Measurements from ENCODE around the gene NOLC1. TPM values are rescaled to one million over a fixed set of nuclear protein-coding genes. Genes with fewer than 3 reads are reported as not detected.

The NOLC1 gene
- total and polyA plus RNA-seq, 4 donors = 21.8 to 60.9 (median 36.6) TPM

DNA sequence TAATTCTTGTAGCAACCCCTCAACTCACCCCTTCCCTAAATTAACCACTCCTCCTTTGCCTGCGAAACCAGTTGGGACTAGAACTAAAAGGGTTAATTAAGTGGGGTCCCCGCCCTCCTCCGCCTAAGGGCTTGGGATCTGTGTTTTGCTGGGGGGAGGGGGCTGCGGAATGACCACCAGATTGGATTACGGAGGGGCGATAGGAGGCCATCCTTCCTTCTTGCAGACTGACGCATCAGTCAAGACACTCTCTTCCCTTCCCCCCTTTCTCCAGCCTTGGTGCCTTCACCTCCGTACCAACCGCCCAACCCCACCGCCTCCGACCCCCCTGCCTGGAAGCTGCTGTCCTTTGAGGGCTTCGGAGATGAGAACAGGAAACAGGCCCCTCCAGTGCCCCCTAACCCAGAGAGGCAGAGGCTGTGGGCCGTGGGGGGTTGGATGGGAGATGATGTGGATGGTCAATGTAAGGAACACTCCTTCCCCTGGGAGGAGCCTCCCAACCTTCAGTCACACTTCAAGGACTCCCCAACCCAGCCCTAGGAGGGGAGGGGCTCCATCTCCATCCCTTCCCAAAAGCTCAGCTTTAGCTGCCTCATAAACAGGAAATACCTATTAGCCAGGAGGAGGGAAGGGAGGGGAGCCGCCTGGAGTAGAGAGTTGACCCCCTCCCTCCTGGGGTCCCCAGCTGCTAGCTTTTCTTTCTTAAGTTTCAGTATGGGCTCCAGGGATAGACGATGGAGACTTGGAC is 31.0 kb upstream of the NOLC1 start:
- Histone ChIP-seq H3K27ac (ENCODE audit: low read depth in 1 of 2, low read length in 1 of 2) (peak overlapping the region; percentile 97 to 99), H3K27me3 (ENCODE audit: control insufficient read depth in 3 of 3, insufficient read depth in 3 of 3, low read length in 2 of 3) (no peaks in the 10 kb centered on the region), H3K4me1 (ENCODE audit: control insufficient read depth in 5 of 5, insufficient read depth in 5 of 5, low read length in 5 of 5) (peaks cover 0 to 48% (median 30%) of the 10 kb centered on the region in 5 donors), H3K4me3 (peak overlapping the region; percentile 84), H3K9ac (ENCODE audit: insufficient read depth in 1 of 2, low read length in 2 of 2) (peak overlapping the region; percentile 63 to 86), H3K36me3 (ENCODE audit: control insufficient read depth in 4 of 4, insufficient read depth in 4 of 4, low read length in 4 of 4) (no peaks in the 10 kb centered on the region), H3K9me3 (ENCODE audit: control insufficient read depth in 4 of 4, insufficient read depth in 3 of 4, low read length in 3 of 4) (no peaks in the 10 kb centered on the region)
- ATAC-seq (ENCODE audit: insufficient read depth, low FRiP score) (no peak), DNase-seq (peak; percentile 94 to 99 (median 98))
- TF ChIP-seq, protein P1, sequence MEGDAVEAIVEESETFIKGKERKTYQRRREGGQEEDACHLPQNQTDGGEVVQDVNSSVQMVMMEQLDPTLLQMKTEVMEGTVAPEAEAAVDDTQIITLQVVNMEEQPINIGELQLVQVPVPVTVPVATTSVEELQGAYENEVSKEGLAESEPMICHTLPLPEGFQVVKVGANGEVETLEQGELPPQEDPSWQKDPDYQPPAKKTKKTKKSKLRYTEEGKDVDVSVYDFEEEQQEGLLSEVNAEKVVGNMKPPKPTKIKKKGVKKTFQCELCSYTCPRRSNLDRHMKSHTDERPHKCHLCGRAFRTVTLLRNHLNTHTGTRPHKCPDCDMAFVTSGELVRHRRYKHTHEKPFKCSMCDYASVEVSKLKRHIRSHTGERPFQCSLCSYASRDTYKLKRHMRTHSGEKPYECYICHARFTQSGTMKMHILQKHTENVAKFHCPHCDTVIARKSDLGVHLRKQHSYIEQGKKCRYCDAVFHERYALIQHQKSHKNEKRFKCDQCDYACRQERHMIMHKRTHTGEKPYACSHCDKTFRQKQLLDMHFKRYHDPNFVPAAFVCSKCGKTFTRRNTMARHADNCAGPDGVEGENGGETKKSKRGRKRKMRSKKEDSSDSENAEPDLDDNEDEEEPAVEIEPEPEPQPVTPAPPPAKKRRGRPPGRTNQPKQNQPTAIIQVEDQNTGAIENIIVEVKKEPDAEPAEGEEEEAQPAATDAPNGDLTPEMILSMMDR (IDR thresholded peaks at IDR 0.05; ENCODE audit: control extremely low read depth, extremely low read depth) = no peak
- 2 to 4% methylated on average over 15 of the region's 15 CpGs for WGBS, 2 donors

DNA sequence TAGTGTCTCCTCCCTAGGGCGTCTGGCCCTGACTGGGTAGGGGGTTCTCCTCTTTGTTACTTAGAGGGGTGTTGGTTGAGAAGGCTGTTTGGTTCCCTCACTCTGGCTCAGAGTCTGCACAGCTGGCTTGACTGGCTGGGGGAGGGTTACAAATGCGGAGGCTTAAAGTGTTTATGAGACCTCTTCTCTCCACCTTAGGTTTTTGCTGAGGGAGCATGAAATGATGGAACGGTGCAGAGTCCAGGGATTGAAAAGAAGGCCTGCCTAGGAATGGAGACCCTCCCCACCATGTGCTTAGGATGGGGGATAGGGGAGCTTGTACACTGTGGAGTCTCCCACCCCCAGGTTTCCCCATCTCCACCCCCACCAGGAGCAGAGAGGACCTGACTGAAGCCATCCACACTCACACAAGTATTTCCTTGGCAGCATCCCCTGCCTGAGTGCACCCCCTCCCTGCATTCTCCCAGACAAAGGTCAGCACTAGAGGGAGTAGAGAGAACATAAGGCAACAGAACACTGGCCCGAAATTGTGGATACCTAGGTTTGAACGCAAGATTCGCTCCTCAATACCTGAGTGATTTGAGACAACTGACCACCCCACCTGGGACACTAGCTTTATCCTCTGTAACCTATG is 30.3 kb upstream of the NOLC1 start:
- no peak overlapping the region for H3K4me3 ChIP-seq
- H3K4me1 ChIP-seq (ENCODE audit: control insufficient read depth in 5 of 5, insufficient read depth in 5 of 5, low read length in 5 of 5) = peaks cover 0 to 41% (median 30%) of the 10 kb centered on the region in 5 donors
- ATAC-seq (ENCODE audit: insufficient read depth, low FRiP score) = no peak
- peak; percentile 79 to 91 (median 87) for DNase-seq
- no peaks in the 10 kb centered on the region for H3K36me3 ChIP-seq (ENCODE audit: control insufficient read depth in 4 of 4, insufficient read depth in 4 of 4, low read length in 4 of 4)
- TF ChIP-seq, protein P1 (IDR thresholded peaks at IDR 0.05; ENCODE audit: control extremely low read depth, extremely low read depth) = no peak
- no peaks in the 10 kb centered on the region for H3K27me3 ChIP-seq (ENCODE audit: control insufficient read depth in 3 of 3, insufficient read depth in 3 of 3, low read length in 2 of 3)
- peak overlapping the region; percentile 97 to 99 for H3K27ac ChIP-seq (ENCODE audit: low read depth in 1 of 2, low read length in 1 of 2)
- WGBS, 2 donors = 58 to 60% methylated on average over 6 of the region's 6 CpGs
- no peaks in the 10 kb centered on the region for H3K9me3 ChIP-seq (ENCODE audit: control insufficient read depth in 4 of 4, insufficient read depth in 3 of 4, low read length in 3 of 4)
- peak overlapping the region in 1 of 2 donors; percentile 63 for H3K9ac ChIP-seq (ENCODE audit: insufficient read depth in 1 of 2, low read length in 2 of 2)

DNA sequence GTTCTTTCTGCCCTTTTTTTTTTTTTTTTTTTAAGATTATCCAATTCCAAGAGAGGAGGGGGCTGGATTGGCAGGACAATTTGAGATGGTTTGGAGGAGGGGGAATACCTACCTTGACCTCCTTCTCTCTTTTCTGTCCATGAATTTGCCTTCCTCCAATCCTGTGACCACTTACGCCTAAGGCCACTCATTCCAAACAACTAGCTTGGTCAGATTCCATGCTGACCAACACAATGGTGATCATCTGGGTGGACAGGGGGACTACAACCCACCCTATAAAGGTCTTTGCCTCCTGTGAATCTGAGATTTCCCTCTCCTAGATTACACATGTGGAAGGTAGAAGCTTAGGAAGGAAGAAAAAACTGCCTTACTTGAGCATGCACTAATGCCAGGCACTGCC is 29.7 kb upstream of the NOLC1 start:
- Histone ChIP-seq H3K4me3 (no peak overlapping the region), H3K27me3 (ENCODE audit: control insufficient read depth in 3 of 3, insufficient read depth in 3 of 3, low read length in 2 of 3) (no peaks in the 10 kb centered on the region), H3K4me1 (ENCODE audit: control insufficient read depth in 5 of 5, insufficient read depth in 5 of 5, low read length in 5 of 5) (peaks cover 0 to 35% (median 25%) of the 10 kb centered on the region in 5 donors), H3K9ac (ENCODE audit: insufficient read depth in 1 of 2, low read length in 2 of 2) (peak overlapping the region in 1 of 2 donors; percentile 63), H3K9me3 (ENCODE audit: control insufficient read depth in 4 of 4, insufficient read depth in 3 of 4, low read length in 3 of 4) (no peaks in the 10 kb centered on the region), H3K36me3 (ENCODE audit: control insufficient read depth in 4 of 4, insufficient read depth in 4 of 4, low read length in 4 of 4) (no peaks in the 10 kb centered on the region), H3K27ac (ENCODE audit: low read depth in 1 of 2, low read length in 1 of 2) (peak overlapping the region; percentile 37 to 52)
- DNase-seq (no peak), ATAC-seq (ENCODE audit: insufficient read depth, low FRiP score) (no peak)
- TF ChIP-seq, protein P1 (IDR thresholded peaks at IDR 0.05; ENCODE audit: control extremely low read depth, extremely low read depth) = no peak
- 100% methylated on average over 1 of the region's 1 CpG for WGBS, 2 donors

All from lung (tissue), 12 donors.